H9 (cell line): ENCODE measurements around the gene PCARE. TPM values are rescaled to one million over a fixed set of nuclear protein-coding genes. Genes with fewer than 3 reads are reported as not detected.

Source experiments
- DNase-seq: peaks from one replicate; pipeline ENCODE4 v3.0.0-alpha.2; 2017
- H2AFZ ChIP-seq: one replicate; pipeline ENCODE4 v1.6.1; 2013; ENCODE audit warnings: mild to moderate bottlenecking, low read length, control low read depth, moderate library complexity
- H2AK5ac ChIP-seq: 2 replicates; pipeline ENCODE4 v1.6.1; 2013; ENCODE audit warnings: low read length, control low read depth, mixed read lengths; ENCODE audit not compliant: insufficient read length
- H2BK120ac ChIP-seq: one replicate; pipeline ENCODE4 v1.6.1; 2013; ENCODE audit warnings: low read depth, mild to moderate bottlenecking, low read length, control low read depth, inconsistent platforms; ENCODE audit not compliant: poor library complexity, severe bottlenecking
- H2BK12ac ChIP-seq: 2 replicates; pipeline ENCODE4 v1.6.1; 2013; ENCODE audit warnings: low read length, control low read depth, mixed read lengths, low read depth; ENCODE audit not compliant: insufficient read length
- H2BK15ac ChIP-seq: 2 replicates; pipeline ENCODE4 v1.6.1; 2013; ENCODE audit warnings: low read depth, low read length, control low read depth
- H2BK20ac ChIP-seq: one replicate; pipeline ENCODE4 v1.6.1; 2013; ENCODE audit warnings: low read depth, mild to moderate bottlenecking, low read length, control low read depth, inconsistent platforms; ENCODE audit not compliant: poor library complexity, severe bottlenecking
- H2BK5ac ChIP-seq: 2 replicates; pipeline ENCODE4 v1.6.1; 2013; ENCODE audit warnings: low read length, control low read depth, mixed read lengths; ENCODE audit not compliant: insufficient read length
- H3K14ac ChIP-seq: 2 replicates; pipeline ENCODE4 v1.6.1; 2013; ENCODE audit warnings: low read length, control low read depth; ENCODE audit not compliant: insufficient read depth
- H3K18ac ChIP-seq: 2 replicates; pipeline ENCODE4 v1.6.1; 2013; ENCODE audit warnings: low read depth, mild to moderate bottlenecking, mixed read lengths, low read length, control low read depth; ENCODE audit not compliant: insufficient read length
- H3K23ac ChIP-seq: 2 replicates; pipeline ENCODE4 v1.6.1; 2013; ENCODE audit warnings: low read length, control low read depth, mixed read lengths, low read depth; ENCODE audit not compliant: insufficient read length
- H3K23me2 ChIP-seq: 2 replicates; pipeline ENCODE4 v1.6.1; 2013; ENCODE audit warnings: low read depth, mild to moderate bottlenecking, mixed read lengths, low read length, control low read depth; ENCODE audit not compliant: insufficient read length, poor library complexity, severe bottlenecking
- H3K27ac ChIP-seq: 2 replicates; pipeline ENCODE4 v1.5.1; 2013; ENCODE audit warnings: low read length, control low read depth, mixed read lengths, low read depth; ENCODE audit not compliant: insufficient read length
- H3K27me3 ChIP-seq: 2 replicates; pipeline ENCODE4 v1.6.1; 2013; ENCODE audit warnings: low read length, control low read depth, inconsistent platforms; ENCODE audit not compliant: insufficient read depth
- H3K4ac ChIP-seq: 2 replicates; pipeline ENCODE4 v1.6.1; 2013; ENCODE audit warnings: low read depth, mild to moderate bottlenecking, control low read depth, inconsistent platforms, low read length, moderate library complexity
- H3K4me1 ChIP-seq: 2 replicates; pipeline ENCODE4 v1.6.1; 2013; ENCODE audit warnings: low read length, control low read depth, inconsistent platforms; ENCODE audit not compliant: insufficient read depth
- H3K4me2 ChIP-seq: 2 replicates; pipeline ENCODE4 v1.6.1; 2013; ENCODE audit warnings: low read length, control low read depth, mixed read lengths; ENCODE audit not compliant: insufficient read length, insufficient read depth
- H3K56ac ChIP-seq: 2 replicates; pipeline ENCODE4 v1.6.1; 2013; ENCODE audit warnings: low read depth, mild to moderate bottlenecking, mixed read lengths, low read length, control low read depth; ENCODE audit not compliant: insufficient read length
- H3K79me1 ChIP-seq: 2 replicates; pipeline ENCODE4 v1.6.1; 2013; ENCODE audit warnings: low read depth, mild to moderate bottlenecking, moderate library complexity, low read length, control low read depth, inconsistent platforms; ENCODE audit not compliant: insufficient read depth, poor library complexity, severe bottlenecking
- H3K79me2 ChIP-seq: 2 replicates; pipeline ENCODE4 v1.6.1; 2013; ENCODE audit warnings: low read length, control low read depth, inconsistent platforms; ENCODE audit not compliant: insufficient read depth
- H3K9ac ChIP-seq: 2 replicates; pipeline ENCODE4 v1.6.1; 2013; ENCODE audit warnings: low read length, control low read depth, mixed read lengths; ENCODE audit not compliant: insufficient read length; ENCODE audit errors: extremely low read depth
- H3K9me3 ChIP-seq: one replicate; pipeline ENCODE4 v1.6.1; 2013; ENCODE audit warnings: low read depth, low read length, inconsistent platforms; ENCODE audit not compliant: control insufficient read depth
- H3T11ph ChIP-seq: one replicate; pipeline ENCODE4 v1.6.1; 2013; ENCODE audit warnings: mild to moderate bottlenecking, low read length, control low read depth, inconsistent platforms
- H4K20me1 ChIP-seq: one replicate; pipeline ENCODE4 v1.6.1; 2013; ENCODE audit not compliant: control insufficient read depth, insufficient read length, insufficient read depth
- H4K5ac ChIP-seq: 2 replicates; pipeline ENCODE4 v1.6.1; 2013; ENCODE audit warnings: low read depth, mild to moderate bottlenecking, mixed read lengths, low read length, control low read depth; ENCODE audit not compliant: insufficient read length
- H4K8ac ChIP-seq: replicated peaks from 2 replicates; pipeline ENCODE4 v1.6.1; 2013; ENCODE audit warnings: low read length, control low read depth, mixed read lengths, low read depth; ENCODE audit not compliant: insufficient read length
- H4K91ac ChIP-seq: 2 replicates; pipeline ENCODE4 v1.6.1; 2013; ENCODE audit warnings: low read depth, mild to moderate bottlenecking, moderate library complexity, mixed read lengths, low read length, control low read depth; ENCODE audit not compliant: insufficient read length
- H3K27ac Mint-ChIP-seq, 3 experiments: 2 replicates in 2 of 3; 3 replicates in 1 of 3; pipeline ENCODE4 v1.8.0; 2020 to 2021; ENCODE audit warnings: mixed read lengths in 3 of 3, mild to moderate bottlenecking in 1 of 3, moderate library complexity in 1 of 3
- H3K27me3 Mint-ChIP-seq: 2 replicates; pipeline ENCODE4 v1.8.0; 2021; ENCODE audit warnings: low read depth, mild to moderate bottlenecking, moderate library complexity, mixed read lengths
- H3K36me3 Mint-ChIP-seq, 3 experiments: 2 replicates in 2 of 3; 3 replicates in 1 of 3; pipeline ENCODE4 v1.8.0; 2020 to 2021; ENCODE audit warnings: low read depth in 3 of 3, mixed read lengths in 3 of 3; ENCODE audit not compliant: insufficient read depth in 1 of 3
- H3K4me1 Mint-ChIP-seq, 2 experiments: 2 replicates each; pipeline ENCODE4 v1.8.0; 2020; ENCODE audit warnings: mixed read lengths in 2 of 2
- H3K4me3 Mint-ChIP-seq, 2 experiments: 2 replicates in 1 of 2; 3 replicates in 1 of 2; pipeline ENCODE4 v1.8.0; 2020 to 2021; ENCODE audit warnings: mild to moderate bottlenecking in 2 of 2, mixed read lengths in 2 of 2, moderate library complexity in 1 of 2
- H3K9me3 Mint-ChIP-seq, 2 experiments: 2 replicates in 1 of 2; 3 replicates in 1 of 2; pipeline ENCODE4 v1.8.0; 2020; ENCODE audit warnings: mild to moderate bottlenecking in 2 of 2, mixed read lengths in 2 of 2, moderate library complexity in 1 of 2
- CTCF ChIP-seq: fragments of 200-600 bp; sonication (generic); conservative IDR thresholded peaks from 3 replicates; pipeline ENCODE4 v1.8.0; 2021; ENCODE audit warnings: antibody characterized with exemption, mild to moderate bottlenecking
- WGBS: extraction: QIAGEN DNeasy Blood & Tissue Kit; methylation state at CpG from one replicate; pipeline ENCODE4 v1.1.7; 2013; ENCODE audit warnings: missing lambda C conversion rate, low lambda C conversion rate, mixed read lengths; ENCODE audit not compliant: insufficient read length; ENCODE audit errors: extremely low coverage; 5-methylcytosine and 5-hydroxymethylcytosine counted together
- total RNA-seq: library from RNA; stranded (reverse); gene quantifications from 2 replicates; pipeline ENCODE4 v1.2.1, GENCODE V29; 2021

The PCARE gene
- total RNA-seq, 1 experiment from 2014 or later, result not detected

GRCh38 chr2:29047083-29047845, 27.1 kb downstream of the PCARE start:
- H3K4me2 ChIP-seq, result no peak overlapping the region
- H3K79me1 ChIP-seq, result no peaks in the 10 kb centered on the region
- H3K23ac ChIP-seq, result no peak overlapping the region
- H2BK15ac ChIP-seq, result no peak overlapping the region
- DNase-seq, result no peak
- peaks cover 3% of the 10 kb centered on the region; the same call in 1 of the 2 replicates for H3K27me3 Mint-ChIP-seq
- no peaks in the 10 kb centered on the region for H4K20me1 ChIP-seq
- H3K79me2 ChIP-seq, result no peaks in the 10 kb centered on the region
- no peak overlapping the region for H3K27ac Mint-ChIP-seq
- no peaks in the 10 kb centered on the region for H3K23me2 ChIP-seq
- no CpG with 5 or more reads among the region's 9 CpGs for WGBS
- H2AFZ ChIP-seq, result no peak overlapping the region
- no peak overlapping the region for H3K27ac ChIP-seq
- H3K9ac ChIP-seq, result no peak overlapping the region
- no peak overlapping the region for H2BK12ac ChIP-seq
- no peak overlapping the region for H2BK5ac ChIP-seq
- H3K4me1 Mint-ChIP-seq, result peaks cover 14 to 16% of the 10 kb centered on the region in 2 experiments
- no peak overlapping the region for H2BK20ac ChIP-seq
- H3K9me3 Mint-ChIP-seq, result no peaks in the 10 kb centered on the region
- H2AK5ac ChIP-seq, result no peak overlapping the region
- H2BK120ac ChIP-seq, result no peak overlapping the region
- H3K18ac ChIP-seq, result no peak overlapping the region
- H3K56ac ChIP-seq, result no peak overlapping the region
- H3K4ac ChIP-seq, result no peak overlapping the region
- H3K4me1 ChIP-seq, result peaks cover 3% of the 10 kb centered on the region; the same call in 1 of the 2 replicates
- no peak overlapping the region; the same call in 1 of the 2 replicates for H3K14ac ChIP-seq
- no peaks in the 10 kb centered on the region for H3K36me3 Mint-ChIP-seq
- H4K8ac ChIP-seq, result no peak overlapping the region
- no peak overlapping the region for H4K5ac ChIP-seq
- no peaks in the 10 kb centered on the region for H3K9me3 ChIP-seq
- H3T11ph ChIP-seq, result no peak overlapping the region
- no peak for TF ChIP-seq CTCF
- no peak overlapping the region for H3K4me3 Mint-ChIP-seq
- no peak overlapping the region for H4K91ac ChIP-seq
- no peaks in the 10 kb centered on the region for H3K27me3 ChIP-seq
